Transverse colon (tissue), 4 donors: ENCODE measurements around the gene CHMP6. TPM values are rescaled to one million over a fixed set of nuclear protein-coding genes. Genes with fewer than 3 reads are reported as not detected.

Experiments used
- DNase-seq: peaks from one replicate; pipeline ENCODE4 v3.0.0-alpha.2; 2019
- H3K27ac ChIP-seq, 4 donors: fragments of 200-600 bp; sonication (generic); 2 replicates each; pipeline ENCODE4 v1.5.1; 2016 to 2018; ENCODE audit warnings: inconsistent platforms in 4 of 4
- H3K27me3 ChIP-seq: fragments of 200-600 bp; sonication (generic); 2 replicates; pipeline ENCODE4 v1.5.1; 2017; ENCODE audit warnings: inconsistent platforms
- H3K36me3 ChIP-seq, 4 donors: fragments of 200-600 bp; sonication (generic); 2 replicates each; pipeline ENCODE4 v1.5.1; 2017 to 2019; ENCODE audit warnings: inconsistent platforms in 4 of 4
- H3K4me1 ChIP-seq, 4 donors: fragments of 200-600 bp; sonication (generic); 2 replicates each; pipeline ENCODE4 v1.5.1; 2017 to 2020; ENCODE audit warnings: inconsistent platforms in 4 of 4
- H3K4me3 ChIP-seq, 4 donors: fragments of 200-600 bp; sonication (generic); 1 replicate in 1 of 4; 2 replicates in 3 of 4; pipeline versions ENCODE4 v1.5.1 to v1.6.1; 2017 to 2019; ENCODE audit warnings: inconsistent platforms in 4 of 4
- H3K9me3 ChIP-seq, 2 donors: fragments of 200-600 bp; sonication (generic); 2 replicates each; pipeline ENCODE4 v1.5.1; 2017 to 2019; ENCODE audit warnings: inconsistent platforms in 2 of 2
- EP300 ChIP-seq: sonication (generic); formaldehyde crosslinking; IDR thresholded peaks from one replicate; pipeline ENCODE4 v1.6.1; 2017; ENCODE audit warnings: antibody characterized with exemption, low read depth
- POLR2A ChIP-seq: fragments of 450-650 bp; IDR thresholded peaks from one replicate; pipeline ENCODE4 v1.6.1; 2016; ENCODE audit warnings: antibody characterized with exemption, mild to moderate bottlenecking, moderate library complexity
- POLR2AphosphoS5 ChIP-seq, 3 donors: sonication (generic); formaldehyde crosslinking; IDR thresholded peaks; one replicate each; pipeline ENCODE4 v1.6.1; 2016; ENCODE audit warnings: antibody characterized with exemption in 3 of 3
- WGBS, 2 donors: methylation state at CpG; one replicate each; pipeline ENCODE4 v1.1.5; 2018; ENCODE audit warnings: low coverage in 1 of 2; 5-methylcytosine and 5-hydroxymethylcytosine counted together
- in situ Hi-C, 4 donors: fragments of 200-750 bp; cut with MboI; loops; one replicate each; pipeline versions ENCODE4 v1.15.0 to v1.15.1; 2017; ENCODE audit warnings: low sequenced_read_pairs in 3 of 4, low pct_ligation_motif_present in 1 of 4, low pct_unique_long_range_greater_than_20kb in 1 of 4
- intact Hi-C: fragments of 100-400 bp; cut with DNase I; formaldehyde crosslinking; loops from one replicate; pipeline ENCODE4 v1.15.1; 2023; ENCODE audit warnings: low total_unique reads
- total RNA-seq, 4 donors: library from RNA; depleted of rRNA; stranded (reverse); fragments of >200 nt; gene quantifications; one replicate each; pipeline ENCODE4 v1.1.0, GENCODE V29; 2016
- TF ChIP-seq, protein P1 (sequence below), 5 experiments: fragments of 200-600 bp in 3 of 5; fragments of 450-650 bp in 2 of 5; sonication (generic) in 3 of 5; IDR thresholded peaks; 1 replicate in 2 of 5; 2 replicates in 3 of 5; pipeline ENCODE4 v1.5.1; 2016 to 2017; ENCODE audit warnings: antibody characterized with exemption in 5 of 5, inconsistent platforms in 3 of 5, mild to moderate bottlenecking in 2 of 5, moderate library complexity in 1 of 5

Gene CHMP6
- total RNA-seq, 4 donors from 2014 or later: 38.6 to 107 (median 41.7) TPM

DNA sequence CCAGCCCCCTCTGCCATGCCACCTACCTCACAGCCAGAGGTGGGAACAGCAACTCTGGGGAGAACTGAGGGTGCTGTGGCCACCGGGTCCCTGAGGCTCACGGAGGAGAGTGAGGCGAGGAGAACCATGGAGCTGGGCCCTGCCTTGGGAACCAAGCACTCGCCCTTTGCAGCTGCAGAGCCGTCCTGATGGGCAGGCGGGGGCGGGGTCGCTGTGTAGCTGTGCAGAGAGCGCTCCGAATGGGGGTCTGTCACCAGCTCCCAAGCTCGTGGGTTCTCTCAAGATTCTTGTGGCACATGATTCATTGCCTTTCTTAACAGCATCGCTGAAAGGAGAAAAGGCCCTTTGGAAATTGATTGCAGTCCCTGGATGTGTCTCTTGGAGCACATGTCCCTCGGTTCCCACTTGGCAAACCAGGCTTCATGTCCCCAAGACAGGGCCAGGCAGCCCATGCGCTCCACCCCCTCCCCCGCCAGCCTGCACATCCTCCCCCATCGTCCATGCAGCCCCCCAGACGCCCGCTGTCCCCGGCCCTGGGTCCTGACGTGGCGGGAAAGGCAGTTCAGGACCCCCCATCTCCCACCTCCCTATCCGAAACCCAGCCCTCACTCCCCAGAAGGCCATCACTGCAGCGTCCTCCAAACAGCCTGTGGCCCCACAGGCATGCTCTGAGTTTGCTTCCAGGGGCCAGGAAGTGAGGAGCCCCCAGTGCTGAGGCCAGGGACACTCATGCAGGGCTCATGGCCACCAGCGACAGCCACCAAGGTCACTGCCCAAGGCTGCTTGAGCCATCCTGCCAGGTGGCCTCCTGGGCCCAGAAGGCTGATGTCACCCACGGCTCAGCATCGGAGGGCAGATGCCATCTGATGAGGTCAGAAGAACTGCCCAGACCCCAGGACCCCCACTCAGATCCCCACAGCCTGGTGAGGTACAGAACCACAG is 20.6 kb upstream of the CHMP6 start:
- H3K36me3 ChIP-seq: no peaks in the 10 kb centered on the region
- H3K9me3 ChIP-seq: no peaks in the 10 kb centered on the region
- TF ChIP-seq POLR2A (no peak), EP300 (no peak), POLR2AphosphoS5 (IDR thresholded peaks at IDR 0.05) (no peak)
- TF ChIP-seq, protein P1, sequence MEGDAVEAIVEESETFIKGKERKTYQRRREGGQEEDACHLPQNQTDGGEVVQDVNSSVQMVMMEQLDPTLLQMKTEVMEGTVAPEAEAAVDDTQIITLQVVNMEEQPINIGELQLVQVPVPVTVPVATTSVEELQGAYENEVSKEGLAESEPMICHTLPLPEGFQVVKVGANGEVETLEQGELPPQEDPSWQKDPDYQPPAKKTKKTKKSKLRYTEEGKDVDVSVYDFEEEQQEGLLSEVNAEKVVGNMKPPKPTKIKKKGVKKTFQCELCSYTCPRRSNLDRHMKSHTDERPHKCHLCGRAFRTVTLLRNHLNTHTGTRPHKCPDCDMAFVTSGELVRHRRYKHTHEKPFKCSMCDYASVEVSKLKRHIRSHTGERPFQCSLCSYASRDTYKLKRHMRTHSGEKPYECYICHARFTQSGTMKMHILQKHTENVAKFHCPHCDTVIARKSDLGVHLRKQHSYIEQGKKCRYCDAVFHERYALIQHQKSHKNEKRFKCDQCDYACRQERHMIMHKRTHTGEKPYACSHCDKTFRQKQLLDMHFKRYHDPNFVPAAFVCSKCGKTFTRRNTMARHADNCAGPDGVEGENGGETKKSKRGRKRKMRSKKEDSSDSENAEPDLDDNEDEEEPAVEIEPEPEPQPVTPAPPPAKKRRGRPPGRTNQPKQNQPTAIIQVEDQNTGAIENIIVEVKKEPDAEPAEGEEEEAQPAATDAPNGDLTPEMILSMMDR (IDR thresholded peaks at IDR 0.05): no peak
- in situ Hi-C loops (loop anchor here in 2 of 4 donors (10.0 kb wide), 2 partner anchors 106 to 546 kb away; no protein-coding TSS in a partner anchor), intact Hi-C loops (loop anchor here (10.0 kb wide), 1 partner anchor 206 kb away; no protein-coding TSS in a partner anchor)
- H3K27me3 ChIP-seq: peaks cover 31% of the 10 kb centered on the region
- WGBS, 2 donors: 65% methylated on average over 15 of the region's 26 CpGs; no CpG with 5 or more reads in 1 of the 2 donors
- no peak overlapping the region for H3K27ac ChIP-seq
- peaks cover 0 to 32% (median 14%) of the 10 kb centered on the region in 4 donors for H3K4me1 ChIP-seq
- no peak overlapping the region for H3K4me3 ChIP-seq
- DNase-seq: no peak

DNA sequence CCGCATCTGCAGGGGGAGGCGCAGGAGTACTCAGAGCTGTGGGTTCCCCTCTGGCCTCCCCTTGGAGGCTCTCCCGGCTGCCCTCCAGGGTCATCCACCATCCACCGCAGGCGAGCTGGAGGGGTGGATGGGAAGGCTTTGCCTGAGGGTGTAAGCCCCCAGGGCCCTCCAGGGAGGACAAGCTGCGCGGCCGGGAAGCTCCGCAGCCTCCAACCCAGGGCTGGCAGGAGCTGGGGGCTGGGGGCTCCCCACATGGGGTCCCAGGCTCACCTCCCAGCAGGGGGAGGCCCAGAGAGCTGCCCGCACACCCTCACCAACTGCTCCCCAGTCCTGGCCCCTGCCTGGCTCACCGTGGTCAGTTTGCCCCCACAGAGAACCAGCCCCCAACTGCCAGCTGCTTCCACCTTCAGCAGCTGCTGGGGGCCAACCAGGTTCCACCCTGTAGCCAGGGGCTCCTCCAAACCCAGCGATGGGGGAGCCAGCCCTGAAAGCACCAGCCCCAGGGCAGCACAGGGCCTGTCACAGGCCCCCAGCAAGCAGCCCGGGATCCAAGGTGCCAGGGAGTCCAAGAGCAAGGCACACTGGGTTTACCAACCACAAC is 19.8 kb upstream of the CHMP6 start:
- TF ChIP-seq POLR2A (no peak), POLR2AphosphoS5 (IDR thresholded peaks at IDR 0.05) (no peak), EP300 (no peak)
- TF ChIP-seq, protein P1 (IDR thresholded peaks at IDR 0.05): no peak
- no peak for DNase-seq

DNA sequence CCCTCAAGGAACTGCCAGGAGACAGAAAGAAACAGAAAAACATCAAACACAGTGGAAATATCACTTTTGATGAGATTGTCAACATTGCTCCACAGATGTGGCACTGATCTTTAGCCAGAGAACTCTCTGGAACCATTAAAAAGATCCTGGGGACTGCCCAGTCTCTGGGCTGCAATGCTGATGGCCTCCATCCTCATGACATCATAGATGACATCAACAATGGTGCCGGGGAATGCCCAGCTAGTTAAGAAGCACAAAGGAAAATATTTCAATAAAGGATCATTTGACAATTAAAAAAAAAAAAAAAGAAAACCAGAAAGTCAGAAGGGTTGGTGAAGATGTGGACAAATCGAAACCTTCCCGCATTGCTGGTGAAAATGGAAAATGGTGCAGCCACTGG is 14.9 kb upstream of the CHMP6 start:
- intact Hi-C loops: loop anchor here (10.0 kb wide), 1 partner anchor 212 kb away; no protein-coding TSS in a partner anchor
- WGBS, 2 donors: 76 to 80% methylated on average over 3 of the region's 3 CpGs
- Histone ChIP-seq H3K9me3 (no peaks in the 10 kb centered on the region), H3K36me3 (no peaks in the 10 kb centered on the region), H3K4me1 (peaks cover 3 to 9% (median 9%) of the 10 kb centered on the region in 4 donors), H3K27ac (no peak overlapping the region), H3K4me3 (no peak overlapping the region), H3K27me3 (peaks cover 16% of the 10 kb centered on the region)
- TF ChIP-seq, protein P1 (IDR thresholded peaks at IDR 0.05): no peak
- TF ChIP-seq EP300 (no peak), POLR2AphosphoS5 (IDR thresholded peaks at IDR 0.05) (no peak), POLR2A (no peak)
- in situ Hi-C loops: loop anchor here in 2 of 4 donors (10.0 kb wide), 2 partner anchors 112 to 552 kb away; no protein-coding TSS in a partner anchor
- no peak for DNase-seq

More for the DNA sequence above, 19.8 kb upstream of the CHMP6 start:
- Histone ChIP-seq H3K36me3 (no peaks in the 10 kb centered on the region), H3K4me1 (peaks cover 0 to 32% (median 14%) of the 10 kb centered on the region in 4 donors), H3K27me3 (peaks cover 31% of the 10 kb centered on the region), H3K27ac (no peak overlapping the region), H3K9me3 (no peaks in the 10 kb centered on the region), H3K4me3 (no peak overlapping the region)
- 86% methylated on average over 8 of the region's 13 CpGs; no CpG with 5 or more reads in 1 of the 2 donors for WGBS, 2 donors
- intact Hi-C loops: loop anchor here (10.0 kb wide), 1 partner anchor 207 kb away; no protein-coding TSS in a partner anchor
- in situ Hi-C loops: loop anchor here in 2 of 4 donors (10.0 kb wide), 2 partner anchors 107 to 547 kb away; no protein-coding TSS in a partner anchor

DNA sequence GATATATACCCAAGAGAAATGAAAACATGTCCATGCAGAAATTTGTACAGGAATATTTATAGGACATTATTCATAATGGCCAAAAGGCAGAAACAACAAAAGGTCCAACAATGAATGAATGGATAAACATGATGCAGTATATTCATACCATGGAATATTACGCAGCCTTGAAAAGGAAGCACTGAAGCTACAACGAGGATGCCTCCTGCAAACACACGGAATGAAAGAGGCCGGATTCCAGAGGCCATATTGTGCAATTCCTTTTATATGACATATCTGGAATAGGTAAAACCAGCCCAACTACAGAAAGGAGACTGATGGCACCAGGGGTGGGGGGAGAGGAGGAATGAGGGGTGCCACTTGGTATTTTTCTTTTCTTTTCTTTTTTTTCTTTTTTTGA is 14.5 kb upstream of the CHMP6 start:
- intact Hi-C loops: loop anchor here (10.0 kb wide), 1 partner anchor 212 kb away; no protein-coding TSS in a partner anchor
- no peaks in the 10 kb centered on the region for H3K36me3 ChIP-seq
- H3K9me3 ChIP-seq: no peaks in the 10 kb centered on the region
- H3K4me3 ChIP-seq: no peak overlapping the region
- 82 to 85% methylated on average over 4 of the region's 4 CpGs for WGBS, 2 donors
- peaks cover 3 to 10% (median 9%) of the 10 kb centered on the region in 4 donors for H3K4me1 ChIP-seq
- in situ Hi-C loops: loop anchor here in 2 of 4 donors (10.0 kb wide), 2 partner anchors 112 to 552 kb away; no protein-coding TSS in a partner anchor
- H3K27ac ChIP-seq: no peak overlapping the region
- DNase-seq: no peak
- H3K27me3 ChIP-seq: peaks cover 16% of the 10 kb centered on the region
- TF ChIP-seq POLR2AphosphoS5 (IDR thresholded peaks at IDR 0.05) (no peak), POLR2A (no peak), EP300 (no peak)
- TF ChIP-seq, protein P1 (IDR thresholded peaks at IDR 0.05): no peak
